Neuronal stem cell (in vitro differentiated cells): ENCODE results near the gene USP24.

Experiments
- DNase-seq: peaks from one replicate; pipeline ENCODE4 v3.0.0-alpha.2; 2013; ENCODE audit warnings: low spot score
- H2AFZ ChIP-seq: one replicate; pipeline ENCODE4 v1.6.1; 2013; ENCODE audit warnings: mild to moderate bottlenecking, low read length, inconsistent platforms
- H2AK5ac ChIP-seq: 2 replicates; pipeline ENCODE4 v1.6.1; 2013; ENCODE audit warnings: low read depth, mild to moderate bottlenecking, inconsistent platforms, low read length, moderate library complexity, mixed read lengths
- H2BK120ac ChIP-seq: 2 replicates; pipeline ENCODE4 v1.6.1; 2013; ENCODE audit warnings: low read depth, mild to moderate bottlenecking, inconsistent platforms, low read length, moderate library complexity, mixed read lengths
- H2BK12ac ChIP-seq: one replicate; pipeline ENCODE4 v1.6.1; 2013; ENCODE audit warnings: low read length, inconsistent platforms
- H2BK15ac ChIP-seq: 2 replicates; pipeline ENCODE4 v1.6.1; 2013; ENCODE audit warnings: mild to moderate bottlenecking, low read length, inconsistent platforms, mixed read lengths
- H2BK5ac ChIP-seq: one replicate; pipeline ENCODE4 v1.6.1; 2013; ENCODE audit warnings: inconsistent platforms, mild to moderate bottlenecking, low read length, moderate library complexity
- H3K14ac ChIP-seq: one replicate; pipeline ENCODE4 v1.6.1; 2013; ENCODE audit warnings: low read length, inconsistent platforms
- H3K18ac ChIP-seq: 2 replicates; pipeline ENCODE4 v1.6.1; 2013; ENCODE audit warnings: low read length, inconsistent platforms
- H3K23ac ChIP-seq: 2 replicates; pipeline ENCODE4 v1.6.1; 2013; ENCODE audit warnings: low read depth, mild to moderate bottlenecking, mixed read lengths, low read length, inconsistent platforms; ENCODE audit not compliant: poor library complexity
- H3K27ac ChIP-seq: replicated peaks from 3 replicates; pipeline ENCODE4 v1.5.1; 2013; ENCODE audit warnings: low read length, inconsistent platforms
- H3K27me3 ChIP-seq, 3 experiments: 2 replicates each; pipeline ENCODE4 v1.6.1; 2013; ENCODE audit warnings: low read length in 3 of 3, mild to moderate bottlenecking in 2 of 3, inconsistent platforms in 1 of 3, low read depth in 1 of 3, mixed read lengths in 1 of 3, moderate library complexity in 1 of 3; ENCODE audit not compliant: control insufficient read depth in 3 of 3, insufficient read depth in 3 of 3
- H3K36me3 ChIP-seq, 2 donors: replicated peaks in 1 of 2; 2 replicates each; pipeline ENCODE4 v1.6.1; 2013; ENCODE audit warnings: low read length in 2 of 2; ENCODE audit not compliant: control insufficient read depth in 2 of 2, insufficient read depth in 2 of 2
- H3K4ac ChIP-seq: 2 replicates; pipeline ENCODE4 v1.6.1; 2013; ENCODE audit warnings: inconsistent platforms, mild to moderate bottlenecking, low read length, moderate library complexity
- H3K4me1 ChIP-seq, 2 donors: 1 replicate in 1 of 2; 2 replicates in 1 of 2; pipeline ENCODE4 v1.6.1; 2013; ENCODE audit warnings: low read length in 2 of 2, low read depth in 1 of 2; ENCODE audit not compliant: control insufficient read depth in 2 of 2, insufficient read depth in 1 of 2
- H3K4me2 ChIP-seq: one replicate; pipeline ENCODE4 v1.6.1; 2013; ENCODE audit warnings: mild to moderate bottlenecking, low read length, inconsistent platforms; ENCODE audit not compliant: insufficient read depth, poor library complexity, severe bottlenecking
- H3K4me3 ChIP-seq, 2 donors: 2 replicates each; pipeline ENCODE4 v1.5.1; 2013; ENCODE audit warnings: low read length in 2 of 2, mild to moderate bottlenecking in 2 of 2, inconsistent platforms in 1 of 2, moderate library complexity in 1 of 2
- H3K79me1 ChIP-seq: one replicate; pipeline ENCODE4 v1.6.1; 2013; ENCODE audit warnings: low read depth, mild to moderate bottlenecking, inconsistent platforms, low read length, moderate library complexity
- H3K9ac ChIP-seq: one replicate; pipeline ENCODE4 v1.6.1; 2013; ENCODE audit warnings: mild to moderate bottlenecking, low read depth, low read length, inconsistent platforms; ENCODE audit not compliant: poor library complexity
- H3K9me3 ChIP-seq, 2 donors: replicated peaks in 1 of 2; 2 replicates each; pipeline versions ENCODE3 to v1.6.1; 2013; ENCODE audit warnings: low read length in 2 of 2, mild to moderate bottlenecking in 2 of 2, inconsistent platforms in 1 of 2, low read depth in 1 of 2, mixed read lengths in 1 of 2, moderate library complexity in 1 of 2; ENCODE audit not compliant: control insufficient read depth in 2 of 2, insufficient read depth in 1 of 2
- H4K8ac ChIP-seq: one replicate; pipeline ENCODE4 v1.6.1; 2013; ENCODE audit warnings: low read depth, mild to moderate bottlenecking, inconsistent platforms, low read length, moderate library complexity
- H4K91ac ChIP-seq: one replicate; pipeline ENCODE4 v1.6.1; 2013; ENCODE audit warnings: low read length, low read depth, mild to moderate bottlenecking, inconsistent platforms; ENCODE audit not compliant: poor library complexity
- WGBS, 2 donors: extraction: QIAGEN DNeasy Blood & Tissue Kit; methylation state at CpG; one replicate each; pipeline ENCODE4 v1.1.7; 2013; ENCODE audit warnings: missing lambda C conversion rate in 2 of 2, mixed read lengths in 1 of 2; ENCODE audit not compliant: insufficient read length in 2 of 2, insufficient replicate concordance in 1 of 2; ENCODE audit errors: extremely low coverage in 2 of 2; 5-methylcytosine and 5-hydroxymethylcytosine counted together

USP24 gene

GRCh38 chr1:55246896-55247295 lies 31.7 kb upstream of the USP24 start:
- no peaks in the 10 kb centered on the region for H3K79me1 ChIP-seq
- H2BK5ac ChIP-seq: no peak overlapping the region
- no peak overlapping the region for H4K91ac ChIP-seq
- no peak overlapping the region for H3K14ac ChIP-seq
- H3K27me3 ChIP-seq: peaks cover 0 to 13% (median 0%) of the 10 kb centered on the region in 3 experiments
- no peak overlapping the region for H2AFZ ChIP-seq
- DNase-seq: no peak
- no peak overlapping the region for H3K4me3 ChIP-seq
- H3K36me3 ChIP-seq: no peaks in the 10 kb centered on the region
- H3K4ac ChIP-seq: no peak overlapping the region
- no peak overlapping the region for H3K4me2 ChIP-seq
- no peak overlapping the region for H2AK5ac ChIP-seq
- no peak overlapping the region for H2BK12ac ChIP-seq
- no peak overlapping the region for H3K18ac ChIP-seq
- no peak overlapping the region for H2BK120ac ChIP-seq
- H3K23ac ChIP-seq: no peak overlapping the region
- no peaks in the 10 kb centered on the region for H3K4me1 ChIP-seq
- no peak overlapping the region for H4K8ac ChIP-seq
- no peak overlapping the region for H3K9ac ChIP-seq
- H3K27ac ChIP-seq: no peak overlapping the region
- no peak overlapping the region for H2BK15ac ChIP-seq
- H3K9me3 ChIP-seq: no peaks in the 10 kb centered on the region
- WGBS, 2 donors: no CpG with 5 or more reads among the region's 2 CpGs

- Histone ChIP-seq H3K9me3 (no peaks in the 10 kb centered on the region), H3K9ac (no peak overlapping the region), H3K4me1 (no peaks in the 10 kb centered on the region), H3K27me3 (peaks cover 0 to 13% (median 0%) of the 10 kb centered on the region in 3 experiments), H3K4me2 (no peak overlapping the region), H2AK5ac (no peak overlapping the region), H3K23ac (no peak overlapping the region), H2BK120ac (no peak overlapping the region), H2BK15ac (no peak overlapping the region), H3K36me3 (no peaks in the 10 kb centered on the region), H3K79me1 (no peaks in the 10 kb centered on the region), H3K14ac (no peak overlapping the region), H3K18ac (no peak overlapping the region), H4K91ac (no peak overlapping the region), H2BK5ac (no peak overlapping the region), H2AFZ (no peak overlapping the region), H3K4me3 (no peak overlapping the region), H4K8ac (no peak overlapping the region), H3K4ac (no peak overlapping the region), H2BK12ac (no peak overlapping the region), H3K27ac (no peak overlapping the region)
- DNase-seq: no peak
Measured at GRCh38 chr1:55246331-55246730, 31.2 kb upstream of the USP24 start.

GRCh38 chr1:55245781-55246180 lies 30.6 kb upstream of the USP24 start:
- DNase-seq: no peak

GRCh38 chr1:55244476-55245099 lies 29.4 kb upstream of the USP24 start:
- Histone ChIP-seq H3K23ac (no peak overlapping the region), H3K4me2 (no peak overlapping the region), H3K9me3 (no peaks in the 10 kb centered on the region), H4K91ac (no peak overlapping the region), H3K27me3 (peaks cover 0 to 13% (median 0%) of the 10 kb centered on the region in 3 experiments), H2AK5ac (no peak overlapping the region), H3K4me3 (no peak overlapping the region), H4K8ac (no peak overlapping the region), H3K27ac (no peak overlapping the region), H3K4me1 (no peaks in the 10 kb centered on the region), H3K14ac (no peak overlapping the region), H3K36me3 (no peaks in the 10 kb centered on the region), H2BK120ac (no peak overlapping the region), H3K18ac (no peak overlapping the region), H2BK15ac (no peak overlapping the region), H3K9ac (no peak overlapping the region), H3K4ac (no peak overlapping the region), H2BK5ac (no peak overlapping the region), H2AFZ (no peak overlapping the region), H2BK12ac (no peak overlapping the region), H3K79me1 (no peaks in the 10 kb centered on the region)
- DNase-seq: no peak
- WGBS, 2 donors: no CpG with 5 or more reads among the region's 6 CpGs

More at GRCh38 chr1:55245781-55246180, 30.6 kb upstream of the USP24 start:
- no peak overlapping the region for H3K9ac ChIP-seq
- H4K8ac ChIP-seq: no peak overlapping the region
- no peak overlapping the region for H2BK15ac ChIP-seq
- H3K27me3 ChIP-seq: peaks cover 0 to 13% (median 0%) of the 10 kb centered on the region in 3 experiments
- no peak overlapping the region for H3K4ac ChIP-seq
- no peak overlapping the region for H2AK5ac ChIP-seq
- no peak overlapping the region for H2BK120ac ChIP-seq
- no peaks in the 10 kb centered on the region for H3K9me3 ChIP-seq
- no peak overlapping the region for H3K23ac ChIP-seq
- H3K27ac ChIP-seq: no peak overlapping the region
- H3K4me3 ChIP-seq: no peak overlapping the region
- H2BK12ac ChIP-seq: no peak overlapping the region
- H3K4me1 ChIP-seq: no peaks in the 10 kb centered on the region
- H3K18ac ChIP-seq: no peak overlapping the region
- no peak overlapping the region for H2BK5ac ChIP-seq
- H4K91ac ChIP-seq: no peak overlapping the region
- no peak overlapping the region for H2AFZ ChIP-seq
- H3K4me2 ChIP-seq: no peak overlapping the region
- WGBS, 2 donors: no CpG with 5 or more reads among the region's 4 CpGs
- H3K36me3 ChIP-seq: no peaks in the 10 kb centered on the region
- H3K79me1 ChIP-seq: no peaks in the 10 kb centered on the region
- no peak overlapping the region for H3K14ac ChIP-seq
